SJSA1 (cell line): ENCODE results near the gene ADGRG7. TPM values are rescaled to one million over a fixed set of nuclear protein-coding genes. Genes with fewer than 3 reads are reported as not detected.

Source experiments
- DNase-seq, 2 experiments: peaks; one replicate each; pipeline ENCODE4 v3.0.0-alpha.2; 2015 to 2020; ENCODE audit warnings: low spot score in 2 of 2, low read depth in 1 of 2
- H3K27ac ChIP-seq: fragments of 250-450 bp; sonication (Bioruptor Pico); 2 replicates; pipeline ENCODE4 v1.5.1; 2020; ENCODE audit warnings: mild to moderate bottlenecking, moderate library complexity
- H3K27me3 ChIP-seq: fragments of 250-450 bp; sonication (Bioruptor Pico); replicated peaks from 2 replicates; pipeline ENCODE4 v1.5.1; 2020; ENCODE audit warnings: mild to moderate bottlenecking, moderate library complexity
- H3K36me3 ChIP-seq: fragments of 250-450 bp; sonication (Bioruptor Pico); 2 replicates; pipeline ENCODE4 v1.5.1; 2020; ENCODE audit warnings: mild to moderate bottlenecking
- H3K4me1 ChIP-seq: fragments of 250-450 bp; sonication (Bioruptor Pico); replicated peaks from 2 replicates; pipeline ENCODE4 v1.6.1; 2021; ENCODE audit warnings: mild to moderate bottlenecking
- H3K4me3 ChIP-seq: fragments of 250-450 bp; sonication (Bioruptor Pico); 2 replicates; pipeline ENCODE4 v1.5.1; 2020; ENCODE audit warnings: mild to moderate bottlenecking
- H3K9me3 ChIP-seq: fragments of 250-450 bp; sonication (Bioruptor Pico); replicated peaks from 2 replicates; pipeline ENCODE4 v1.5.1; 2020; ENCODE audit warnings: mild to moderate bottlenecking
- total RNA-seq: library from RNA; depleted of rRNA; stranded (reverse); fragments of >200 nt; shearing (Covaris generic); gene quantifications from 2 replicates; pipeline ENCODE4 v1.2.3, GENCODE V29; 2014; rRNA removed

Gene ADGRG7, protein sequence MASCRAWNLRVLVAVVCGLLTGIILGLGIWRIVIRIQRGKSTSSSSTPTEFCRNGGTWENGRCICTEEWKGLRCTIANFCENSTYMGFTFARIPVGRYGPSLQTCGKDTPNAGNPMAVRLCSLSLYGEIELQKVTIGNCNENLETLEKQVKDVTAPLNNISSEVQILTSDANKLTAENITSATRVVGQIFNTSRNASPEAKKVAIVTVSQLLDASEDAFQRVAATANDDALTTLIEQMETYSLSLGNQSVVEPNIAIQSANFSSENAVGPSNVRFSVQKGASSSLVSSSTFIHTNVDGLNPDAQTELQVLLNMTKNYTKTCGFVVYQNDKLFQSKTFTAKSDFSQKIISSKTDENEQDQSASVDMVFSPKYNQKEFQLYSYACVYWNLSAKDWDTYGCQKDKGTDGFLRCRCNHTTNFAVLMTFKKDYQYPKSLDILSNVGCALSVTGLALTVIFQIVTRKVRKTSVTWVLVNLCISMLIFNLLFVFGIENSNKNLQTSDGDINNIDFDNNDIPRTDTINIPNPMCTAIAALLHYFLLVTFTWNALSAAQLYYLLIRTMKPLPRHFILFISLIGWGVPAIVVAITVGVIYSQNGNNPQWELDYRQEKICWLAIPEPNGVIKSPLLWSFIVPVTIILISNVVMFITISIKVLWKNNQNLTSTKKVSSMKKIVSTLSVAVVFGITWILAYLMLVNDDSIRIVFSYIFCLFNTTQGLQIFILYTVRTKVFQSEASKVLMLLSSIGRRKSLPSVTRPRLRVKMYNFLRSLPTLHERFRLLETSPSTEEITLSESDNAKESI
- total RNA-seq: not detected in 2 replicates

DNA sequence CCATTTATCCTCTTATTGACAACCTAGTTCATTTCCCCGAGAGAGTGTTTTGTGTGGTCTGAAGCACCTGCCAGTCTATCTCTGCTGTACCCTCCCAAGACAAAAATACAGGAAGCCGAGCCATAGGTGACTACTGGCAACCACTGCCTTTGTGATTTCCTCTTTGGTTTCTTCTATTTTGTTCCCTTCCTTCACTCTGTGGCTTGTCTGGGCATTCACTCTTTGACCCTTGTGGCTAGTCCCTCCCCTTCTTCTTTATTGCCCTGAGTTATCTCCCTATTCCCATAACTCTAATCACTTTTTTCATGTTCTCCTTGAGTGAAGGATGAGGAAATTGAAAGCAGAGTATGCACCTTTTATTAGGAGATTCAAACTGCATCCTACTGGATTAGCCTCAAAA is at the start of gene ADGRG7:
Gene ADGRG7, plus strand, starts transcription at position 297 of the 400 bp plus-strand sequence. CDS start 256 bp downstream, outside the sequence.
- Histone ChIP-seq H3K4me1 (no peaks in the 10 kb centered on the region), H3K36me3 (no peaks in the 10 kb centered on the region), H3K4me3 (no peak within 1 kb of the TSS), H3K9me3 (no peaks in the 10 kb centered on the region), H3K27me3 (no peaks in the 10 kb centered on the region), H3K27ac (no peak within 1 kb of the TSS)
- DNase-seq: no peak

DNA sequence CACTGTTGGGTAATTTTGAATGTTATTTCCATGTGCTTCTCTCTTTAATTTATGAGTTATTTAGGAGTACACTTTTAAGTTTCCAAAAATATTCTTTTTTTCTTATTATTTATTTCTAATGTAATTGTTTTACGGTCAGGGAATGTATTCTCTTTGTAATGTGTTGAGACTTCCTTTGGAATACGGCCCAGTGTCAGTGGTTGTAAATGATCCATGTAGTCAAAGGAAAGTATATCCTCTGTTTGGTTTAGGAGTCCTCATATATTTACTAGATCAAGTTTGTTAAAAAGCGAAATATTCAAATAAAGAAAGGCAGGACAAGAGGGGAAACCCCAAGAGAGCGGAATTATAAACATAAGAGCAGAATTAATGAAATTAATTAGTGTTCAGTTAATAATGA is 49.0 kb upstream of the ADGRG7 start:
- Histone ChIP-seq H3K4me3 (no peak overlapping the region), H3K9me3 (no peaks in the 10 kb centered on the region), H3K36me3 (no peaks in the 10 kb centered on the region), H3K27me3 (no peaks in the 10 kb centered on the region), H3K4me1 (peaks cover 28% of the 10 kb centered on the region), H3K27ac (no peak overlapping the region)
- no peak for DNase-seq

DNA sequence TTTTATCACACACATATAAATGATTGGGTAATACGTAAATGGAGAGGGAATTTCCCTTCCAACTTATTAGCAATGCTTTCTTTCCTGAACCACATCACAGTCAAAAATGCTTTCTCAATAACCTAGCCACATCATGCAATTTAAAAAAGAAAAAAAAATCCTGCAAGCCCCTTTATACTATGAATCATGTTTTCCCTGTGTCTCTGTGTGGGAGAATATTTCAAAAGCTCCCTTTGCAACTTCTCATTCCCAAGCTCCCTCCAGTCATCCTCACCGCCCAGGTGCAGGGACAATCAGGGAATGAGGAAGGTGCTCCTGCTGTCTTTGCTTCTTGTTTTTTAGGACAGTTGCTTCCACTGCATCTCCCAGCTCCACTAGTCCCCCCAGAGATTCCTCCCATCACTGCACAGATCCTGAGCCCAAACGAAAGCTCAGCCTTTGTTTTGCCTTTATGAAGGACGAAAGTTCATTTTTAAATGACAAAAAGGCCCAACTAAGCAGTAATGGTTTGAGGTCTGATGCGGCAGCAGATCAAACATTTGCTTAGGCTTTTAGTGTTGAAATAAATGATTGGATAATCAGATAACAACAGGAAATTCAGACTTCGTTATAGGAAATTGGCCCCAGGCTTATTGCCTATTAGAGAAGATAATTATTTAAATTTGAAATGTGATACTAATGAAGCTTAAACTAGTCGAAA is 47.8 kb upstream of the ADGRG7 start:
- Histone ChIP-seq H3K4me1 (peaks cover 26% of the 10 kb centered on the region), H3K36me3 (no peaks in the 10 kb centered on the region), H3K27ac (no peak overlapping the region), H3K4me3 (no peak overlapping the region), H3K27me3 (no peaks in the 10 kb centered on the region), H3K9me3 (no peaks in the 10 kb centered on the region)
- no peak for DNase-seq

DNA sequence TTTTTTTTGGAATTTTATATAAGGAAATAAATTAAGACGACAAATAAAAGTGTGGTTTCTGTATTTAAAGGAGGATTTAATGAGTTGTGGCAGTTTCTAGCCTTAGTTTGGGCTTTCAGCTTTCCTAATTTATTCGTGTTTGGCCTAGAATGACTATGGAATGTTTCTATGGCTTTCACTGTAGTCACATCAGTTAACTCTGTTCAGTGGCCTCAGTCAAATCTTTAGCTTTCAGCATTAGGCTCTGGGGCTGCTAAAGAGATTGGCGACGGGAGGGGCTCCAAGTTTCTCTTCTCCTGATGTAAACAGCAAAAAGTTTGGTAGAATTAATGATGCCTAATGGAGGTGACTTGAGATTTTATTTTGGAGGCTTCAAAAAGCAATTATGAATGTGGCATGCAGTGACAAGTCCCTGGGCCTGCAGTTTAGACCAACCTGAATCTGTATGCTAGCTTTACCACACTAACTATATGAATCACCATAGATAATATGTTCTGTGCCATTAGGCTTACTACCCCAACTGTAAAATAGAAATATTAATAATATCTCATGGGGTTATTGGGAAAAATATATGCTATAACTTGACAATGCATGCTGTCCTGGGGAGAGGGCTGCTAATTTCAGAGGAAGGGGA is 47.1 kb upstream of the ADGRG7 start:
- H3K4me1 ChIP-seq: peaks cover 19% of the 10 kb centered on the region

DNA sequence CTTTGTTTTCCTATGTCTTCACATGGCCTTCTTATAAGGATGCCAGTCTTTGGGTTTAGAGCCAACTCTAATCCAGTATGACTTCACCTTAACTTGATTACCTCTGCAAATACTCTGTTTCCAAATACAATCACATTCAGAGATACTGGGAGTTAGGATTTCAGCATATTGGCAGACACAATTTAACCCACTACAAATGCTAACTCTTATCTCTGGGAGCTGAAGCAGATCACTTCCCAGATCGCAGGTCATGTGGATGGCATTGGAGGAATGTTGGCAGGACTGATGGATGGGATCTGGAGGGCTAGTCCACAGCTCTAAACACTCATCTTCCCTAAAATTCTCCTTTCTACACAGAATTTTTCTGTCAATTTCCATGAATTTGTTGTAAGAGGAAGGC is 46.2 kb upstream of the ADGRG7 start:
- no peak for DNase-seq
- no peak overlapping the region for H3K4me3 ChIP-seq
- no peaks in the 10 kb centered on the region for H3K36me3 ChIP-seq
- no peak overlapping the region for H3K27ac ChIP-seq
- peaks cover 10% of the 10 kb centered on the region for H3K4me1 ChIP-seq
- no peaks in the 10 kb centered on the region for H3K9me3 ChIP-seq
- no peaks in the 10 kb centered on the region for H3K27me3 ChIP-seq

More for the DNA sequence above, 47.1 kb upstream of the ADGRG7 start:
- no peak for DNase-seq
- Histone ChIP-seq H3K9me3 (no peaks in the 10 kb centered on the region), H3K4me3 (no peak overlapping the region), H3K27me3 (no peaks in the 10 kb centered on the region), H3K36me3 (no peaks in the 10 kb centered on the region), H3K27ac (no peak overlapping the region)

DNA sequence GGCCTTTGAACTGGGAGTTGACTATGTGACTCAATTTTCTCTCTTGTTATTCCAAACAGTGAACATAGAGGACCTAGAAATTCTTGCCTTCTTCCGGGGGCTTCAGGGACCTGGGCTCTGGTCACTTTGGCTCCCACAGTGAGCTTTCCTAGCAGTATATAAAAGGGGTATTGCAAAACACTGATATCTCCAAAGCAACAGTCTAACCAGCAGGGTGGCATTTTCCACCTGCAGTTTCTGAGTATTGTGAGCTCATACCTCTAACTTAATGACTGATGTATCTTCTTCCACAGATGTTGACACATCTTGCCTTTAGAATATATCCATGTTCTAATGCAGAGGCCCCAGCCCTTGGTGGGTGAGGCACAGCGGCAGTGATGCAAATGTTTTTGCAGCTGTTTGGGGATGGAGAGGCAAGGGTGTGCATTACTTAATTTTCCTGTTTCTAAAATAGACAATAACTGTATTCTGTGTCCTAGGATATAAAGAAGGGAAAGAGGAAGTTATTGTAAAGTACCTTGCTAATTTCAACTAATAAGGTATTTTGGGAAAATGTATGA is 45.7 kb upstream of the ADGRG7 start:
- Histone ChIP-seq H3K36me3 (no peaks in the 10 kb centered on the region), H3K27ac (no peak overlapping the region)
- DNase-seq: no peak

DNA sequence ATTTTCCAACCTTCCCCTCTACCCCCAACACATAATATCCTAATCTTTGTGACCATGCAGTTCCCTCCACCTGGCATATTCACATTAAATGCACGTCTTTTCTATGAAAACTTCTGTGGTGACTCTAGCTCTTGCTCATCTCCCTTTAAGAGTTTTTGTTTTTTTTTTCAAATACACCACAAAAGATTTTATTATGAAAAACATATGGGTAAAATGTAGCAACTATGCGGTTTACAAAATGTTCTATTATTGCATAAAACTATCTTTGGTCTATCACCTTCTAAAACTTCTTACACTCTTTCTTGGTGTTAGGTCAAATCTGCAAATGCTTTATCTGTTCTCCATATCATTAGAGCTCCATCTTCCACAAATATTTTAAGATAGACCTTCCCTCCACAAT is 38.6 kb upstream of the ADGRG7 start:
- H3K27ac ChIP-seq: no peak overlapping the region

More for the DNA sequence above, 45.7 kb upstream of the ADGRG7 start:
- Histone ChIP-seq H3K4me3 (no peak overlapping the region), H3K4me1 (peaks cover 5% of the 10 kb centered on the region; the same call in 1 of the 2 replicates), H3K27me3 (no peaks in the 10 kb centered on the region), H3K9me3 (no peaks in the 10 kb centered on the region)

DNA sequence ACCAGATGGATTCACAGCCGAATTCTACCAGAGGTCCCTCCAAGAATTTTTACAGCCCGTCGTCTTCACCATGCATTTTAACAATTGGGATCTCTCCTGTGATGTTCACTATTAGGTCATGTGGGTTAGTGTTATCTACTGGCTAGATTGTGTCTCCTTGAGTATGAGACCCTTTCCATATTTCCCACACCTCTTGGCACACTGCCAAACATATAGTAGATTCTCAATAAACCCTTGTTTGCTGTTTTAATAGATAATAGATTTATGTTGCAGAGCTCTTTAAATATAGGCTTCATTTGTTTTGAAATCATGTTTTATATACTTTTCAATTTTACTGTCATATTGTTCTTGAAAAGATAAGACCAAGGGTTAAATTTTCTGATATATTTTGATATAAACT is 34.9 kb upstream of the ADGRG7 start:
- H3K36me3 ChIP-seq: no peaks in the 10 kb centered on the region

More for the DNA sequence above, 38.6 kb upstream of the ADGRG7 start:
- H3K36me3 ChIP-seq: no peaks in the 10 kb centered on the region
- no peak for DNase-seq
- no peaks in the 10 kb centered on the region for H3K4me1 ChIP-seq
- H3K4me3 ChIP-seq: no peak overlapping the region
- H3K9me3 ChIP-seq: no peaks in the 10 kb centered on the region
- H3K27me3 ChIP-seq: no peaks in the 10 kb centered on the region

DNA sequence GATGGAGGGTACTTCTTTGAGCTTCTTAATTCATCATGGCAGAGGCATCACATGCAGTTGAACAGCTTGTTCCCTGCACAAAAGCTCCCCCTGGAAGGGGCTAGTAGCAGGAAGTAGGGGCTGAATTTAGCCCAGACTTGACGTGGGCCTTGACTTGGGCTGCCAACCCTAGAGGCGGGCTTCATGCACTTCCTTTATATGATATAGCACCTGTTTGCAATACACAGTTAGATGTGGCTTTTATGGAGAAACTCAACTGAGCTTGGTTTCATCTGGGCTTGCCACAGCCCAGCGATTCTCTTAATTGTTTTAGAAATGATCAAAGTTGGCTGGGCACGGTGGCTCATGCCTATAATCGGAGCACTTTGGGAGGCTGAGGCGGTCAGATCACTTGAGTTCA is 33.7 kb upstream of the ADGRG7 start:
- no peak for DNase-seq
- Histone ChIP-seq H3K27me3 (no peaks in the 10 kb centered on the region; the same call in 1 of the 2 replicates), H3K36me3 (no peaks in the 10 kb centered on the region), H3K4me3 (no peak overlapping the region), H3K4me1 (no peaks in the 10 kb centered on the region), H3K9me3 (no peaks in the 10 kb centered on the region), H3K27ac (no peak overlapping the region)

More for the DNA sequence above, 34.9 kb upstream of the ADGRG7 start:
- Histone ChIP-seq H3K4me3 (no peak overlapping the region), H3K27ac (no peak overlapping the region), H3K4me1 (no peaks in the 10 kb centered on the region), H3K9me3 (no peaks in the 10 kb centered on the region), H3K27me3 (no peaks in the 10 kb centered on the region; the same call in 1 of the 2 replicates)
- no peak for DNase-seq

DNA sequence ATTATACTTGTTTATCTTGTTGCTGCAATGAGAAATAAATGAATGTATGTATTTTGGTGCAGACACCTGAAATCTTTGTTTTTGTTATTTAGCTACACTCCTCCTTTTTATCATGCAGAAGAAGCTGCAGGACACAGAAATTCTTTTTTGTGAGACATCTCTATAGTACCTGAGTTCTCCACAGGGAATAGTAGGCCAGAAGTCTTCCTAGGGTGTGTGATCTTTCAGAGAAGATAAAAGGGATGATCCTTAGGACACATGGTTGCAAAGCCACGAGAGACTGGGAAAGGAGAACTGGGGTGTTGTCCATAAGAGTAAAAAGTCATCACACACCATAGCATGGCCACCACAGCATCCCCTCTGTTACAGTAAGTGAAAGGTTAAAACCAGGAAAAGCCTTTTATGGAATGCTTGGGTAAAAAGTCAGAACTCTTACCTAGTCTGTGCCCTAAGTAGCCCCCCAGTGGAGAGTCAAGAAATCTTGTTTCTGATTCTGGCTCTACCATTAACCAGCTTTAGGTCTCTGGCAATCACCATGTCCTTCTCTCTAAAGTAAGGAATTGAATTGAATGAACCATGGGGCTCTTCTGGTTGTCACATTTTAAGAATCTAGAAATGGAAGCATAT is 31.9 kb upstream of the ADGRG7 start:
- no peaks in the 10 kb centered on the region for H3K36me3 ChIP-seq
- H3K4me1 ChIP-seq: peaks cover 10% of the 10 kb centered on the region; the same call in 1 of the 2 replicates
- H3K27ac ChIP-seq: no peak overlapping the region
- no peak overlapping the region for H3K4me3 ChIP-seq
- DNase-seq: no peak
- H3K9me3 ChIP-seq: no peaks in the 10 kb centered on the region
- no peaks in the 10 kb centered on the region; the same call in 1 of the 2 replicates for H3K27me3 ChIP-seq

DNA sequence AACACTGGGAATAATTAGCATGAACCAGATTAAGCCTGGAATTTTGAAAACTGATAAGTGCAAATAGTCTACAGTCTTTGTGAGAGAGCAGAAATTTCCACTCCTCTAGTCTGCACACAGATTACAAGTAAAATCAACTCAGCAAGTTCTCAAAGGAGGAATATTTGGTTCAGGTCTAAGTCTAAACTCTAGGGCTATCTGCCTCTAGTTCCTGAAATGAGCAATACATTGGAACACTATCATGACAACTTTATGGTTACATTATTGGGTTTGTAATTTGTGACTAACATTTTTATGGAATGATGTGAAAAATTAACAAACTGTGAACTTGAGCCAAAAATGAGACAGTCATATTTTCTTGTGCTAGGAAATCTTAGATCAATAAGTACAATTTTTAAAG is 30.8 kb upstream of the ADGRG7 start:
- H3K27ac ChIP-seq: no peak overlapping the region

DNA sequence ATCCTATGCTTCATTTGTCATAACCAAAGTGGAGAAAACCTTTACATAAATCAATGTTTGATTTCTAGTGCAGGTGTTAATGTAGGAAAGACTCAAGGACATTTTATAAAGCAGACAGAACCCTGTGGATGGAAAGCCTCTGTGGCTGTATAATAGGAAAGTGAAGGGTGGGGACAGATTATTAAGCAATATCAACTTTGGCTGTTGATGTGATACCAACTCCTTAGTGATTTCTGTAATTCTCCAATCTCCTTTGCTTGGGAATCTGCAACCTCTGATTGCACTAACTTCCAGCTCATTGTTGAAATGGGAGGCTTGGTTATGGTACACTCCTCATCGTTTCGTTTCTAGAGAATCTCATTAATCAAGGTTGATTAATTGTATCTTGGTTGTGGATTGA is 29.3 kb upstream of the ADGRG7 start:
- Histone ChIP-seq H3K36me3 (no peaks in the 10 kb centered on the region), H3K4me1 (peaks cover 10% of the 10 kb centered on the region; the same call in 1 of the 2 replicates), H3K27me3 (no peaks in the 10 kb centered on the region; the same call in 1 of the 2 replicates), H3K27ac (no peak overlapping the region), H3K9me3 (no peaks in the 10 kb centered on the region), H3K4me3 (no peak overlapping the region)
- no peak for DNase-seq

More for the DNA sequence above, 30.8 kb upstream of the ADGRG7 start:
- no peak for DNase-seq
- no peaks in the 10 kb centered on the region for H3K36me3 ChIP-seq
- no peaks in the 10 kb centered on the region; the same call in 1 of the 2 replicates for H3K27me3 ChIP-seq
- H3K4me3 ChIP-seq: no peak overlapping the region
- H3K9me3 ChIP-seq: no peaks in the 10 kb centered on the region
- peaks cover 10% of the 10 kb centered on the region; the same call in 1 of the 2 replicates for H3K4me1 ChIP-seq
